Body of pancreas (tissue), 4 donors: Measurements from ENCODE around the gene ATP2B2. TPM values are rescaled to one million over a fixed set of nuclear protein-coding genes. Genes with fewer than 3 reads are reported as not detected.

Experiments used
- ATAC-seq: fragments of 150-250 bp; one replicate; pipeline ENCODE4 v1.9.1; 2016
- DNase-seq, 4 donors: peaks; one replicate each; pipeline ENCODE4 v3.0.0-alpha.2; 2019
- H3K27ac ChIP-seq, 4 donors: fragments of 200-600 bp; sonication (generic); 1 replicate in 3 of 4; 2 replicates in 1 of 4; pipeline versions ENCODE4 v1.5.1 to v1.6.1; 2016 to 2019; ENCODE audit warnings: mild to moderate bottlenecking in 1 of 4, mixed read lengths in 1 of 4, moderate library complexity in 1 of 4
- H3K27me3 ChIP-seq, 2 donors: fragments of 200-600 bp; sonication (generic); one replicate each; pipeline ENCODE4 v1.6.0; 2016; ENCODE audit warnings: mild to moderate bottlenecking in 1 of 2
- H3K36me3 ChIP-seq, 2 donors: fragments of 200-600 bp; sonication (generic); replicated peaks in 1 of 2; 2 replicates each; pipeline ENCODE4 v1.5.1; 2016; ENCODE audit warnings: low read depth in 2 of 2; ENCODE audit not compliant: insufficient read depth in 1 of 2
- H3K4me1 ChIP-seq: fragments of 200-600 bp; sonication (generic); one replicate; pipeline ENCODE4 v1.6.0; 2016
- H3K4me3 ChIP-seq, 2 donors: fragments of 200-600 bp; sonication (generic); 1 replicate in 1 of 2; 2 replicates in 1 of 2; pipeline ENCODE4 v1.5.1; 2016 to 2019
- H3K9me3 ChIP-seq, 3 donors: fragments of 200-600 bp; sonication (generic); 1 replicate in 2 of 3; 2 replicates in 1 of 3; pipeline ENCODE4 v1.5.1; 2016
- CTCF ChIP-seq, 7 experiments: fragments of 450-650 bp in 4 of 7; fragments of 200-600 bp in 3 of 7; sonication (generic) in 3 of 7; IDR thresholded peaks; one replicate each; pipeline ENCODE4 v1.5.1; 2016 to 2019; ENCODE audit warnings: antibody characterized with exemption in 7 of 7
- POLR2A ChIP-seq, 3 donors: fragments of 450-650 bp; IDR thresholded peaks; one replicate each; pipeline ENCODE4 v1.6.1; 2016; ENCODE audit warnings: antibody characterized with exemption in 3 of 3, mild to moderate bottlenecking in 2 of 3
- WGBS, 2 donors: methylation state at CpG; one replicate each; pipeline ENCODE4 v1.1.5; 2017; 5-methylcytosine and 5-hydroxymethylcytosine counted together
- intact Hi-C: fragments of 100-400 bp; cut with DNase I; formaldehyde crosslinking; loops from one replicate; pipeline ENCODE4 v1.15.1; 2023
- total RNA-seq, 2 donors: library from RNA; depleted of rRNA; stranded (reverse); fragments of >200 nt; gene quantifications; one replicate each; pipeline ENCODE4 v1.1.0, GENCODE V29; 2016

ATP2B2 gene
- total RNA-seq, 2 donors from 2014 or later: 0.52 TPM; not detected in 1

- intact Hi-C loops: no loop called here
- Histone ChIP-seq H3K9me3 (no peaks in the 10 kb centered on the region), H3K27me3 (no peaks in the 10 kb centered on the region), H3K4me3 (no peak overlapping the region), H3K36me3 (no peaks in the 10 kb centered on the region), H3K27ac (no peak overlapping the region), H3K4me1 (no peaks in the 10 kb centered on the region)
- ATAC-seq (no peak), DNase-seq (no peak)
- WGBS, 2 donors: 45 to 81% methylated on average over 1 of the region's 1 CpG
- TF ChIP-seq POLR2A (IDR thresholded peaks at IDR 0.05) (no peak), CTCF (IDR thresholded peaks at IDR 0.05) (no peak)
Observed at GRCh38 chr3:10552631-10552943, 47.2 kb upstream of the ATP2B2 start.

- ATAC-seq: no peak
- intact Hi-C loops: no loop called here
- H3K9me3 ChIP-seq: no peaks in the 10 kb centered on the region
- WGBS, 2 donors: 66% methylated on average over 17 to 19 of the region's 19 CpGs
- no peaks in the 10 kb centered on the region for H3K4me1 ChIP-seq
- no peaks in the 10 kb centered on the region for H3K27me3 ChIP-seq
- peak in 1 of 4 donors; percentile 39 for DNase-seq
- TF ChIP-seq POLR2A (IDR thresholded peaks at IDR 0.05) (no peak), CTCF (IDR thresholded peaks at IDR 0.05) (no peak)
- no peak overlapping the region for H3K27ac ChIP-seq
- H3K4me3 ChIP-seq: no peak overlapping the region
- H3K36me3 ChIP-seq: no peaks in the 10 kb centered on the region
Observed at GRCh38 chr3:10551821-10552630, 46.6 kb upstream of the ATP2B2 start.

GRCh38 chr3:10551139-10551538 is 45.8 kb upstream of the ATP2B2 start:
- no peaks in the 10 kb centered on the region for H3K27me3 ChIP-seq
- H3K4me1 ChIP-seq: no peaks in the 10 kb centered on the region
- no peak for DNase-seq
- no peaks in the 10 kb centered on the region for H3K36me3 ChIP-seq
- no peak overlapping the region for H3K4me3 ChIP-seq
- ATAC-seq: no peak
- H3K9me3 ChIP-seq: no peaks in the 10 kb centered on the region
- H3K27ac ChIP-seq: no peak overlapping the region
- TF ChIP-seq POLR2A (IDR thresholded peaks at IDR 0.05) (no peak), CTCF (IDR thresholded peaks at IDR 0.05) (no peak)
- 72 to 73% methylated on average over 8 to 9 of the region's 9 CpGs for WGBS, 2 donors
- intact Hi-C loops: no loop called here

GRCh38 chr3:10550705-10551104 is 45.3 kb upstream of the ATP2B2 start:
- intact Hi-C loops: no loop called here
- TF ChIP-seq POLR2A (IDR thresholded peaks at IDR 0.05) (no peak), CTCF (IDR thresholded peaks at IDR 0.05) (no peak)
- H3K4me1 ChIP-seq: no peaks in the 10 kb centered on the region
- 50 to 54% methylated on average over 10 of the region's 10 CpGs for WGBS, 2 donors
- no peak for DNase-seq
- no peaks in the 10 kb centered on the region for H3K27me3 ChIP-seq
- H3K27ac ChIP-seq: no peak overlapping the region
- H3K4me3 ChIP-seq: no peak overlapping the region
- H3K9me3 ChIP-seq: no peaks in the 10 kb centered on the region
- no peaks in the 10 kb centered on the region for H3K36me3 ChIP-seq
- no peak for ATAC-seq

- WGBS, 2 donors: 79% methylated on average over 2 of the region's 2 CpGs
- Histone ChIP-seq H3K4me3 (no peak overlapping the region), H3K4me1 (no peaks in the 10 kb centered on the region), H3K27me3 (no peaks in the 10 kb centered on the region), H3K36me3 (no peaks in the 10 kb centered on the region), H3K27ac (no peak overlapping the region), H3K9me3 (no peaks in the 10 kb centered on the region)
- no peak for ATAC-seq
- TF ChIP-seq POLR2A (IDR thresholded peaks at IDR 0.05): no peak
- no peak for TF ChIP-seq CTCF (IDR thresholded peaks at IDR 0.05)
- no peak for DNase-seq
- intact Hi-C loops: no loop called here
Observed at GRCh38 chr3:10549617-10550230, 44.3 kb upstream of the ATP2B2 start.
